Testis (tissue), 3 donors: ENCODE data around the gene ARL9. TPM values are rescaled to one million over a fixed set of nuclear protein-coding genes. Genes with fewer than 3 reads are reported as not detected.
A peak's percentile ranks its signal among the peaks of the same experiment; 100 is the strongest.

Experiments
- DNase-seq: peaks from one replicate; pipeline ENCODE4 v3.0.0-alpha.2; 2019
- H3K27ac ChIP-seq, 2 donors: fragments of 200-600 bp; sonication (generic); one replicate each; pipeline ENCODE4 v1.5.1; 2019
- H3K27me3 ChIP-seq: fragments of 200-600 bp; sonication (generic); one replicate; pipeline ENCODE4 v1.5.1; 2019
- H3K36me3 ChIP-seq: fragments of 200-600 bp; sonication (generic); one replicate; pipeline ENCODE4 v1.5.1; 2017; ENCODE audit warnings: low read depth; ENCODE audit errors: missing control alignments
- H3K4me1 ChIP-seq: fragments of 200-600 bp; sonication (generic); one replicate; pipeline ENCODE4 v1.5.1; 2019
- H3K4me3 ChIP-seq, 2 donors: fragments of 200-600 bp; sonication (generic); one replicate each; pipeline ENCODE4 v1.5.1; 2017 to 2019
- H3K9me3 ChIP-seq: fragments of 200-600 bp; sonication (generic); one replicate; pipeline ENCODE4 v1.5.1; 2017
- POLR2A ChIP-seq: fragments of 450-650 bp; IDR thresholded peaks from one replicate; pipeline ENCODE4 v1.6.1; 2017; ENCODE audit warnings: antibody characterized with exemption, mild to moderate bottlenecking, moderate library complexity
- WGBS, 2 donors: methylation state at CpG; one replicate each; pipeline ENCODE4 v1.1.5; 2018; 5-methylcytosine and 5-hydroxymethylcytosine counted together
- intact Hi-C: fragments of 100-400 bp; cut with DNase I; formaldehyde crosslinking; loops from one replicate; pipeline ENCODE4 v1.15.1; 2023; ENCODE audit warnings: low total_unique reads
- polyA plus RNA-seq: library from polyadenylated mRNA; stranded (reverse); fragments of 350-450 nt; fragmentation: Illumina TruSeq; extraction: RNeasy Lipid Tissue Mini Kit (QIAGEN cat#74804); gene quantifications from one replicate; pipeline ENCODE4 v1.2.3, GENCODE V29; 2014; ENCODE audit warnings: low read depth, low replicate concordance; ENCODE audit not compliant: insufficient read depth
- total RNA-seq, 2 donors: library from RNA; depleted of rRNA; stranded (reverse); fragments of >200 nt; gene quantifications; one replicate each; pipeline ENCODE4 v1.2.3, GENCODE V29; 2016
- TF ChIP-seq, protein P1 (sequence below), 3 experiments: fragments of 450-650 bp in 2 of 3; fragments of 200-600 bp in 1 of 3; sonication (generic) in 1 of 3; IDR thresholded peaks; one replicate each; pipeline ENCODE4 v1.5.1; 2016 to 2019; ENCODE audit warnings: antibody characterized with exemption in 3 of 3, mild to moderate bottlenecking in 2 of 3, moderate library complexity in 1 of 3

Gene ARL9
- total and polyA plus RNA-seq, 3 donors from 2014 or later = 1.3 to 5.9 (median 4.7) TPM

DNA sequence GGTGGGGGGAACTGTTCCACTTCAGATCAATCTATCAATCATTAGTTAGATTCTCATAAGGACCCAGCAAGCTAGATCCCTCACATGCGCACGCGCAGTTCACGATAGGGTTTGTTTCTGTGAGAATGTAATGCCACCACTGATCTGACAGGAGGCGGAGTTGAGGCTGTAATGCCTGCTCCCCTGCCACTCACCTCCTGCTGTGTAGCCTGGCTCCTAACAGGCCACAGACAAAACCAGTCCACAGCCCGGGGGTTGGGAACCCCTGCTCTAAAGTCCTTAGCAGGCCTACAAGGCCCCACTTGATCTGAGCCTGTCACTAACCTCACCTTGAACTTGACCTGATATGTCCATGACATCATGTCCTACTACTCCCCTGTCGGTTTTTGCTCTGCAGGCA lies 30.3 kb downstream of the ARL9 start:
- TF ChIP-seq POLR2A = no peak
- TF ChIP-seq, protein P1, sequence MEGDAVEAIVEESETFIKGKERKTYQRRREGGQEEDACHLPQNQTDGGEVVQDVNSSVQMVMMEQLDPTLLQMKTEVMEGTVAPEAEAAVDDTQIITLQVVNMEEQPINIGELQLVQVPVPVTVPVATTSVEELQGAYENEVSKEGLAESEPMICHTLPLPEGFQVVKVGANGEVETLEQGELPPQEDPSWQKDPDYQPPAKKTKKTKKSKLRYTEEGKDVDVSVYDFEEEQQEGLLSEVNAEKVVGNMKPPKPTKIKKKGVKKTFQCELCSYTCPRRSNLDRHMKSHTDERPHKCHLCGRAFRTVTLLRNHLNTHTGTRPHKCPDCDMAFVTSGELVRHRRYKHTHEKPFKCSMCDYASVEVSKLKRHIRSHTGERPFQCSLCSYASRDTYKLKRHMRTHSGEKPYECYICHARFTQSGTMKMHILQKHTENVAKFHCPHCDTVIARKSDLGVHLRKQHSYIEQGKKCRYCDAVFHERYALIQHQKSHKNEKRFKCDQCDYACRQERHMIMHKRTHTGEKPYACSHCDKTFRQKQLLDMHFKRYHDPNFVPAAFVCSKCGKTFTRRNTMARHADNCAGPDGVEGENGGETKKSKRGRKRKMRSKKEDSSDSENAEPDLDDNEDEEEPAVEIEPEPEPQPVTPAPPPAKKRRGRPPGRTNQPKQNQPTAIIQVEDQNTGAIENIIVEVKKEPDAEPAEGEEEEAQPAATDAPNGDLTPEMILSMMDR (IDR thresholded peaks at IDR 0.05) = no peak
- no peaks in the 10 kb centered on the region for H3K36me3 ChIP-seq
- WGBS, 2 donors = 75 to 89% methylated on average over 7 of the region's 7 CpGs
- no peak for DNase-seq
- no peaks in the 10 kb centered on the region for H3K9me3 ChIP-seq
- H3K27me3 ChIP-seq = no peaks in the 10 kb centered on the region
- H3K4me1 ChIP-seq = peaks cover 3% of the 10 kb centered on the region
- no peak overlapping the region for H3K4me3 ChIP-seq
- intact Hi-C loops = no loop called here
- H3K27ac ChIP-seq = no peak overlapping the region

DNA sequence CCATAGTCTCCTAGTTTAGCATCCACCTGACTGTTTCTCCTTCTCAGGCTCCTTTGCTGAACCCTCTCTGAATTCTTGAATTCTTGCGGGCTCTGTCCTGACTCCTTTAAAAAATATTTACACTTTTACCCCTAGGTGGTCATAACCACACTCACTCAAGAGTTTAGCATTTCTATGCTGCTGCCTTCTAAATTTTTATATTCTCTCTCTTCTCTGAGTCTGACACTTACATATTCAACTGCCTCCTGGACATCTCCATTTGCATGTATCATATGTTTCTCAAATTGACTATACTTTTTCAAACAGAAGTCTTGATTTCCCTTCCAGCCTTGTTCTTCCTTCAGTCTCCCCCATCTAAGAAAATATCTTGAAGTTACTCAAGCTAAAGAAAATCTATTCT lies 31.6 kb downstream of the ARL9 start:
- intact Hi-C loops = no loop called here
- Histone ChIP-seq H3K36me3 (no peaks in the 10 kb centered on the region), H3K4me1 (no peaks in the 10 kb centered on the region), H3K27me3 (no peaks in the 10 kb centered on the region), H3K27ac (no peak overlapping the region), H3K4me3 (no peak overlapping the region), H3K9me3 (no peaks in the 10 kb centered on the region)
- 100% methylated on average over 1 of the region's 1 CpG for WGBS, 2 donors
- TF ChIP-seq, protein P1 (IDR thresholded peaks at IDR 0.05) = no peak
- no peak for TF ChIP-seq POLR2A
- DNase-seq = no peak

DNA sequence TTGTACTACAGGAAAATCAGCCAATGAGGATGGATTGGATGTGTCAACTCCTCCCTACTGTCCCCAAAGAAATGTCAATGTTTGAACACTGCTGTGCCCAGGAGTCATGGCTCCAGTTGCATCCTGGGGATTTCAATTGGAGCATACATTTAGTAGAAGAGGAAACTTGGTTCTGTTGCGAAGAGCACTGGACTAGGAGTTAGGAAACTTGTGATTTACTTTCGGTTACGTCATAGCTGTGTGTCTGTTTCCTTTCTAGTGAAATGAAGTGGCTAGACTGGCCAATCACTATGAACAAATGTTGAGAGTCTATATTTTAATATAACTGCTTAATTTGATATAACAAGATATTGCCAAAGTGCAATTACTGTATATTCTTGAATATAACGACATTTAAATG lies 35.2 kb downstream of the ARL9 start:
- Histone ChIP-seq H3K27ac (no peak overlapping the region), H3K4me3 (no peak overlapping the region), H3K4me1 (no peaks in the 10 kb centered on the region), H3K27me3 (no peaks in the 10 kb centered on the region), H3K9me3 (no peaks in the 10 kb centered on the region), H3K36me3 (no peaks in the 10 kb centered on the region)
- WGBS, 2 donors = 92 to 95% methylated on average over 4 of the region's 4 CpGs
- intact Hi-C loops = no loop called here
- TF ChIP-seq POLR2A = no peak
- TF ChIP-seq, protein P1 (IDR thresholded peaks at IDR 0.05) = no peak
- DNase-seq = no peak

- intact Hi-C loops = no loop called here
- no peak for TF ChIP-seq POLR2A
- TF ChIP-seq, protein P1 (IDR thresholded peaks at IDR 0.05) = peak; percentile 96 to 99 (median 97)
- H3K27ac ChIP-seq = no peak overlapping the region
These were observed 39.1 kb downstream of the ARL9 start for GRCh38 chr4:56544573-56545131.

DNA sequence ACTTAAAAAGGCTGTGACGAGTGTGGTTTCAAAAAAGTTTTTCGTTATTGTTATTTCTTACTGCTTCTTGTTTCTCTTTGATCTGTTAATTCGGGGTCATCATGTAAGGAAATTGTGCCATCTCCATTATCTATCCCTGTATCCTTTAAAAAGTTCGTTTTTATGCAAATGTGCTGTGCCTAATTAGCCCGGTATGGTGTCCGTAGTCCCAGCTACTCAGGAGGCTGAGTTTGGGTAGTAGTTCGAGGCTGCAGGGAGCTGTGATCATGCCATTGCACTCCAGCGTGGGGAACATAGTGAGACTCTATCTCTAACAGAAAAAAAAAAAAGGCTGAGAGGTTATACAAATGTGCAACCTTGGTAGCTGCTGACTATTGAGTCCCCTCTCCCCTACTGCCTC lies 45.1 kb downstream of the ARL9 start:
- H3K9me3 ChIP-seq = no peaks in the 10 kb centered on the region
- no peaks in the 10 kb centered on the region for H3K36me3 ChIP-seq
- 64 to 68% methylated on average over 8 of the region's 8 CpGs for WGBS, 2 donors
- intact Hi-C loops = no loop called here
- DNase-seq = no peak
- TF ChIP-seq, protein P1 (IDR thresholded peaks at IDR 0.05) = no peak
- no peak for TF ChIP-seq POLR2A
- H3K4me1 ChIP-seq = no peaks in the 10 kb centered on the region
- H3K4me3 ChIP-seq = no peak overlapping the region
- no peaks in the 10 kb centered on the region for H3K27me3 ChIP-seq
- no peak overlapping the region for H3K27ac ChIP-seq

More at GRCh38 chr4:56544573-56545131, 39.1 kb downstream of the ARL9 start:
- Histone ChIP-seq H3K9me3 (no peaks in the 10 kb centered on the region), H3K36me3 (no peaks in the 10 kb centered on the region), H3K27me3 (no peaks in the 10 kb centered on the region), H3K4me1 (no peaks in the 10 kb centered on the region), H3K4me3 (peak overlapping the region; percentile 37 to 43)
- peak; percentile 90 for DNase-seq
- WGBS, 2 donors = 0 to 1% methylated on average over 27 to 33 of the region's 33 CpGs
